Medulla oblongata (tissue), 1 donor: Measurements from ENCODE around the gene EFCAB11.

Source experiments
- DNase-seq: peaks from one replicate; pipeline ENCODE4 v3.0.0-alpha.2; 2015; ENCODE audit errors: extremely low spot score

Gene EFCAB11

GRCh38 chr14:89767861-89768268 is 186.7 kb downstream of the EFCAB11 start:
- peak; percentile 54 for DNase-seq

- DNase-seq: no peak
Observed at GRCh38 chr14:89767131-89767530, 187.4 kb downstream of the EFCAB11 start.

- no peak for DNase-seq
Observed at GRCh38 chr14:89765346-89765745, 189.2 kb downstream of the EFCAB11 start.

- no peak for DNase-seq
Observed at GRCh38 chr14:89760086-89760485, 194.4 kb downstream of the EFCAB11 start.

- DNase-seq: no peak
Observed at GRCh38 chr14:89757313-89757939, 197.1 kb downstream of the EFCAB11 start.

GRCh38 chr14:89755816-89756215 is 198.7 kb downstream of the EFCAB11 start:
- DNase-seq: no peak

GRCh38 chr14:89753828-89754412 is 200.6 kb downstream of the EFCAB11 start:
- no peak for DNase-seq

GRCh38 chr14:89750908-89751392 is 203.6 kb downstream of the EFCAB11 start:
- peak; percentile 7 for DNase-seq

GRCh38 chr14:89750281-89750755 is 204.2 kb downstream of the EFCAB11 start:
- DNase-seq: no peak

GRCh38 chr14:89748004-89748403 is 206.5 kb downstream of the EFCAB11 start:
- DNase-seq: no peak

- no peak for DNase-seq
Observed at GRCh38 chr14:89747126-89747525, 207.4 kb downstream of the EFCAB11 start.

- DNase-seq: no peak
Observed at GRCh38 chr14:89746654-89747053, 207.9 kb downstream of the EFCAB11 start.

GRCh38 chr14:89746135-89746534 is 208.4 kb downstream of the EFCAB11 start:
- no peak for DNase-seq
